GM19468 (cell line): Measurements from ENCODE around the gene IRGQ.
"Not testable (repeated sequence)": the region's sequence is repeated elsewhere in the genome, so short reads cannot be mapped to it uniquely, and the experiment has no call there.

Source experiments
- ATAC-seq: cut with Tn5 transposase; IDR thresholded peaks from one replicate; pipeline ENCODE4 v1.9.1; 2021; ENCODE audit warnings: mild to moderate bottlenecking, moderate library complexity, moderate number of reproducible peaks; ENCODE audit not compliant: unreplicated experiment; ENCODE audit errors: extremely low read depth

IRGQ gene

DNA sequence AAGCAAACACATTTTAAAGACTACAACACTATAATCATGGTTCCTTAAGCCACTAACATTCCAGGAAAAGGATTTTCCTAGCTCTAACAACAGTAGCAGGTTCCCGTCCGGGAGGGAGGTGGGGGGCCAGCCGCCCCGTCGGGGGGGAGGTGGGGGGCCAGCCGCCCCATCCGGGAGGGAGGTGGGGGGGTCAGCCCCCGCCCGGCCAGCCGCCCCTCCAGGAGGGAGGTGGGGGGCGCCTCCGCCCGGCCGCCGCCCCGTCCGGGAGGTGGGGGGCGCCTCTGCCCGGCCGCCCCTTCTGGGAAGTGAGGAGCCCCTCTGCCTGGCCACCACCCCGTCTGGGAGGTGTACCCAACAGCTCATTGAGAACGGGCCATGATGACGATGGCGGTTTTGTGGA, 48.0 kb downstream of the IRGQ start:
- ATAC-seq = not testable (repeated sequence)

DNA sequence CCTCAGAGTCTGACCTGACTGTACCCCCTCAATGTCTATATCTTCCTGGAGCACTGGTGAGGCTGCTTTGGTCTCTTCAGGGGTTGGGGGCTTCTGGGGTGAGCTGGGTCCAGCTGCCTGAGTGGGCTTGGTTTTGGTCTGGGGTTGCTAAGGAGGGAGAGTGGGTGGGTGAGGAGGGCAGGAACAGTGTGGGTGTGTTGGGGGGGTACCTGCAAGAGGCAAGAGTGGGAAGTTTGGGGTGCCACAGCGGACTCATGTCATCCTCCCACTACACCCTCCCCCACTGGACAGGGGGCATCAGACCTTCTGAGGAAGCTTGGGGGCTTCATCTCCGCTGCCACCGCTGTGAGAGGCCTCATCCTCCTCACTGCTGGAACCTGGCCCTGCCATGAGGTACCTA, 49.4 kb downstream of the IRGQ start:
- ATAC-seq = no peak

DNA sequence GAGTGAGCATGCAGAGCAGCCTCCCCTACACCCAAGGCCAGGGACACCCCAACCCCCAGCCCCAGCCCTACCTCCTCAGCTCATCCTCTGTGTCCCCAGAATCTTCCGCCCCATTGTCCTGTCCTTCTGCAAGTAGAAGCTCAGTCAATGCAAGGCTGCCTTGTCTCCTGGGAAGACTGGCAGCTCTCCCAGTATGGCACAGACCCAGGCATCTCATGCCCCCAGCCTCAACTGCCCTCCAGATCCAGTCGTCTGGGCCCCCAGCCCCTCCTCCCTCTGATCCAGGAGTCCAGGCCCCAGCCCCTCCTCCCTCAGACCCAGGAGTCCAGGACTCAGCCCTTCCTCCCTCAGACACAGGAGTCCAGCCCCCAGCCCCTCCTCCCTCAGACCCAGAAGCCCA, 50.0 kb downstream of the IRGQ start:
- ATAC-seq = no peak

DNA sequence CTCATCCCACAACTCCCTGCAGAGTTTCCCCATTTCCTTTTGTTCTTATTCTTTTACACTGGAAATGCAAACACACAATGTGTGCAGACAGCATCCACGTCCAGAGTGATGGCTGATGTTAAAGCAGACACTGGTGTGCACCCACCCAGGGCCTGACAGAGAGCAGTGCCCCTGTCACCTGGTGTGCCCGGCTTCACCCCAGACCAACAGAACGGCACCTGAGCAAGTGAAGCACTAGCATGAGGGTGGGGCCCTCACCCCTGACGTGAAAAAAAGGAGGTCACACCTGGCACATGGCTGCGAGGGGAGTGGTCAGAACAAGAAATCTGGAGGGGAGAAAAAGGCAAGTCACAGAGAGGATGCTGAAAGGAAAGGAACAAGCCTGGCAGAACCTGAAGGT, 50.7 kb downstream of the IRGQ start:
- no peak for ATAC-seq

DNA sequence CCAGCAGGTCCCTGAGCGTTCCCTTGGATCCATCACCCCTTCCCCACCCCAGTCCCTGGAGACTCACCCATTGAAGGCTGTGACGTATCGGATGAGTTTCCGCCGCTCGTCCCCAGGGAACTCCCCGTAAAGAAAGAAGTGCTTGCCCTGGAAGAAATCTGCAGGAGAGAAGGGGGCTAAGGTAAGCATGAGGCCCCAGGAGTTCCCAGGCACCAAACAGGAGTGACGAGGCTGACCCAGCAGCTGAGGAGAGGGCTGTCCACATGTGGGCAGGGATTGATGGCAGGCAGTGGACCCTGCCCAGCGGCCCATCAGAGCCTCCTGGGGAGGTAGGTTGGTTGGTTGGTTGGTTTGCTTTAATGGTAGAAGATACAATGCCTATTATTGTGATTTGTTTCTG, 51.9 kb downstream of the IRGQ start:
- ATAC-seq = no peak

DNA sequence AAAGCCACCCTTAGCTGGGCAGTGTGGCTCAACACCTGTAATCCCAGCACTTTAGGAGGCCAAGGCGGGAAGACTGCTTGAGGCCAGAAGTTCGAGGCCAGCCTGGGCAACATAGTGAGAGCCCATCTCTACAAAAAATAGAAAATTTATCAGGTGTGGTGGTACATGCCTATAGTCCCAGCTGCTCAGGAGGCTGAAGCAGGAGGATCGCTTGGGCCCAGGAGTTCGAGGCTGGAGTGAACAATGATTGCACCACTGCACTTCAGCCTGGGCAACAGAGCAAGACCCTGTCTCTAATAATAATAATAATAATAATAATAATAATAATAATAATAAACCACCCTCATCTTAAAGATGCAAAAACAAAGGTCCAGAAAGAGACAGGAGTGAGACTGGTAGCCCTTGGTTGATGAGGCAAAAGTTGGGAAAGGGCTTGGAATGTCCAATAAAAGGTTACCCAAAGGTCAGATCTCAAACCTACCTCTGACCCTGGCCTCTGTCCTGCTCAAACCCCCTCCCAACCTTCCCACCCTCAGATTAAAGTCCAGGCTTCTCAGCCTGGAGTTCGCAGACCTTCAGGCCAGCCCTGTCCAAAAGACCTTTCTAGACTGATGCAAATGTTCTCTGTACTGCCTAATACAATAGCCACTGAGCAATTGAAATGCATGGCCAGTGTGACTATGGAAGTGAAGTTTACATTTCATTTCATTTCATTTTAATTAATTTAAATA, 53.8 kb downstream of the IRGQ start:
- ATAC-seq = no peak

DNA sequence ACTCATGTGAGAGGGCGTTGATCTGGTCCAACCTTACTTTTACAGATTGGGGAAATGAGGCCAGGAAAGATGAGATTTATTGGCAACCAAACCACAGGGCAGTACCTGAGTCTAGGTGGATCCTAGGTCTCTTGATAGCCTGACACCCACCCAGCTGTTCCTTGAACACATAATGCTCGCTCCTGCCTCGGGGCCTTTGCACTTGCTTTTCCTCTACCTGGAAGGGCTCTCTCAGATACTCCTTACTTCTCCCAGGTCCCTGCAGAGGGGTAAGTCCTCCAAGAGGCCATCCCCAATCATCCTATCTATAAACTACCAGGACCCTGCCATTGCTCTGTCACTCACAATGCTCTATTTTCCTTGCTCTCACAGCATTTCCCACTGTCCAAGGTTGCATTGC, 55.6 kb downstream of the IRGQ start:
- no peak for ATAC-seq

DNA sequence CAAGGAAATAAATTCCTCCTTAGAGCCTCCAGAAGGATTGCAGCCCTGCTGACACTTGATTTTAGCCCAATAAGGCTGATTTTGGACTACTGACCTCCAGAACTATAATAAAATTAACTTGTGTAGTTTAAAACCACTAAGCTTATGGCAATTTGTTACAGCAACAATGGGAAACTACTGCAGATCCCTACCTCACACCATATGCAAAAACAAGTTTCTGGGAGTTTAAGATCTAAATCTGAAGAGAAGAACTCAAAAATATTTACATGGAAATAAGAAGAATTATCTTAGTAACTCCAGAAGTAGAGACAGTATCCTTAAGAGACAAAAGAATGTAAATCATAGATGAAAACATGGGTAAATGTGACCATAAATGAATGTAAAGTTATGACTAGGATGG, 57.0 kb downstream of the IRGQ start:
- no peak for ATAC-seq

DNA sequence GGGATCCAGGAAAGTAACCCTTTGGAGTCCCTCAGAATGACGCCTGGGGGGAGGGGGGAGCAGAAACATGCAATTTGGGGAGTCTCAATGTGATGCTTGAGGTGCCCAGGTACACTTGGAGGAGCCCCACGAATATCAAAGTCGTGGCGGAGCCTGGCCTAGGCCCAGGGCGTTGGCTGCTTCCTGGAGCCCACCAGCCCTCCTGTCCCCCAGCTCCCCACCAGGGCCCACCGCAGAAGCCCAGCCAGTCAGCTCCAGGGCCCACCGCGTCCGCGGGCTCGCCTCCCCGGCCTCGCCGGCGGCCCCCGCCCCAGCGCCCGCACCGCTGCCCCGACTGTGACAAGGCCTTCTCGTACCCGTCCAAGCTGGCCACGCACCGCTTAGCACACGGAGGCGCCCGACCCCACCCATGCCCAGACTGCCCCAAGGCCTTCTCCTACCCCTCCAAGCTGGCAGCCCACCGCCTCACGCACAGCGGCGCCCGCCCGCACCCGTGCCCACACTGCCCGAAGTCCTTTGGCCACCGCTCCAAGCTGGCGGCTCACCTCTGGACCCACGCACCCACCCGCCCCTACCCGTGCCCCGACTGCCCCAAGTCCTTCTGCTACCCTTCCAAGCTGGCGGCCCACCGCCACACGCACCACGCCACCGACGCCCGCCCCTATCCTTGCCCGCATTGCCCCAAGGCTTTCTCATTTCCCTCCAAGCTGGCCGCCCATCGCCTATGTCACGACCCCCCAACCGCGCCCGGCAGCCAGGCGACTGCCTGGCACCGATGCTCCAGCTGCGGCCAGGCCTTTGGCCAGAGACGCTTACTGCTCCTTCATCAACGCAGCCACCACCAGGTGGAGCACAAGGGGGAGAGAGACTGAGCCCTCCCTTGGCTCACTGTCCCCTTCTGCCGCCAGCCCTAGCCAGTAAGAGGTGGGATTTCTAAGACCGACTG, 60.8 kb downstream of the IRGQ start:
- ATAC-seq = no peak
